ENCODE data around the gene GHRHR.

- TF ChIP-seq CTCF (IDR thresholded peaks at IDR 0.05; ENCODE audit: low read length) (no peak), EZH2 (IDR thresholded peaks at IDR 0.05; ENCODE audit: borderline replicate concordance, low read length) (no peak)
Observed at GRCh38 chr7:30923774-30924413, 39.9 kb upstream of the GHRHR start.
